Measurements from ENCODE around the gene HOXA7.
A peak's percentile ranks its signal among the peaks of the same experiment; 100 is the strongest.

HOXA7 gene

DNA sequence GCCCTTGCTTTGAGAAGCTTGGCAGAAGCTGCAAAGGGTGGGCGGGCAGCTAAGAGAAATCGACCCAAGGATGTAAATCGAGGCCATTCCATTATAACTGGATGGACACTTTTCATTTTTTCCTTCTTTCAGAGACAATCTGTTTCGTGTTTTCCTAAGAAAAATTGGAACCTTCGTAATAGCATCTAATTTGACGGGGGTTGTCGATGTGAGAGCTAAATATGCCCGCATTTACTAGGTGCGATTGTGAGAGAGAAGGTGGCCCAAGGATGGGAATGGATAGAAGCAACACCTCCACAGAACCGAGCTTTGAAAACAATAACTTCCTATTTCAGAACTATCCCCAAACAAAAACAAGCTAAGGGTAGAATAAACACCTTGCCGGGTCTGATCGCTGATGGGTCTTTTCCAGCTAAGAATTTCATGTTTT lies 25.1 kb downstream of the HOXA7 start:
- no peak for TF ChIP-seq POLR2A (IDR thresholded peaks at IDR 0.05; ENCODE audit: extremely low read depth, insufficient read length)
- TF ChIP-seq, protein P1, sequence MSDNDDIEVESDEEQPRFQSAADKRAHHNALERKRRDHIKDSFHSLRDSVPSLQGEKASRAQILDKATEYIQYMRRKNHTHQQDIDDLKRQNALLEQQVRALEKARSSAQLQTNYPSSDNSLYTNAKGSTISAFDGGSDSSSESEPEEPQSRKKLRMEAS (IDR thresholded peaks at IDR 0.05; ENCODE audit: low read depth, low read length), result no peak
- TF ChIP-seq, protein P2, sequence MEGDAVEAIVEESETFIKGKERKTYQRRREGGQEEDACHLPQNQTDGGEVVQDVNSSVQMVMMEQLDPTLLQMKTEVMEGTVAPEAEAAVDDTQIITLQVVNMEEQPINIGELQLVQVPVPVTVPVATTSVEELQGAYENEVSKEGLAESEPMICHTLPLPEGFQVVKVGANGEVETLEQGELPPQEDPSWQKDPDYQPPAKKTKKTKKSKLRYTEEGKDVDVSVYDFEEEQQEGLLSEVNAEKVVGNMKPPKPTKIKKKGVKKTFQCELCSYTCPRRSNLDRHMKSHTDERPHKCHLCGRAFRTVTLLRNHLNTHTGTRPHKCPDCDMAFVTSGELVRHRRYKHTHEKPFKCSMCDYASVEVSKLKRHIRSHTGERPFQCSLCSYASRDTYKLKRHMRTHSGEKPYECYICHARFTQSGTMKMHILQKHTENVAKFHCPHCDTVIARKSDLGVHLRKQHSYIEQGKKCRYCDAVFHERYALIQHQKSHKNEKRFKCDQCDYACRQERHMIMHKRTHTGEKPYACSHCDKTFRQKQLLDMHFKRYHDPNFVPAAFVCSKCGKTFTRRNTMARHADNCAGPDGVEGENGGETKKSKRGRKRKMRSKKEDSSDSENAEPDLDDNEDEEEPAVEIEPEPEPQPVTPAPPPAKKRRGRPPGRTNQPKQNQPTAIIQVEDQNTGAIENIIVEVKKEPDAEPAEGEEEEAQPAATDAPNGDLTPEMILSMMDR (IDR thresholded peaks at IDR 0.05; ENCODE audit: low read depth, low read length), result no peak
- TF ChIP-seq MYC (IDR thresholded peaks at IDR 0.05; ENCODE audit: low read depth, low read length), result no peak
- no peak for DNase-seq (ENCODE audit: low read depth)
- peak overlapping the region; percentile 66 for H3K4me3 ChIP-seq (ENCODE audit: low read depth, low read length)

DNA sequence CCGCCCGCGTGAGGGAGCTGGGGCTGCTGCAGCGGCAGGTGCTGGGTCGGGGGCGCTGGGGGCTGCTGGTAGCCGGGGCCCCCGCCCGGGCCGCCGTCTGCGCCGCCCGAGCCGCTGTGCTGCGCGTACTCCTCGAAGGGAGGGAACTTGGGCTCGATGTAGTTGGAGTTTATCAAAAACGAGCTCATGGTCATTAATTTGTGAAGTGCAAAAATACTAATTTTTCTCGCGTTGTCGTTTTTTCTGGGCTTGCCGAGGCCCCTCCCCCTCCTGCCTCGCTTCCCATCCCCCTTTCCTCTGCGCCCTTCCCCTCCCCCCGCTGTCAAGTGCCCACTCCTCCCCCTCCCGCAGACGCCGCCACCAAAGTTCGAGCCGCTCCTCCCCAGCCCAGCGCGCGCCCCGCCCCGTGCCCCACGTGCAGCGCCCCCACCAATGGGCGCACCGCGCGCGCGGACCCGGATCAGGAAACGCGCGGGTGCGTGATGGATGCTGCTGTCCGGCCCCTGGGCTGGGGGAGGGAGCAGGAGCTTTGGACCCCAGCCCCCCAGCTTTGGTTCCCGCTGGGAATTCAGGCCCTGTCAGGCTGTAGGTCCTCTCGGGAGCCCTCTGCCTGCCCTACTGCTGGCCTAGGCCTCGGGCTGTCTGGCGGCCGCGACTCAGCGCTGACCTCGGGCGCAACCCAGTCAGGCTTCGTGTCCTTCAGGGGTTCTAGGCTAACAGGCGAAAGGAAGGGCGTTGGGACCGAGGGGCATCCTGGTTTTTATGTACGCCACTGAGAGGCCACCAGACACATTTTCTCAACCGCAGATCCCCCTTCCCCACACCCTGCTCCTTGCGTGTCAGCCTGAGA lies 25.7 kb downstream of the HOXA7 start, which contains the start of gene HOXA4:
TSS of gene HOXA4 (minus strand) at position 218 of the 850 bp plus-strand sequence. CDS start at position 194, 24 bp downstream.
- peak; percentile 95 for DNase-seq (ENCODE audit: low read depth)

DNA sequence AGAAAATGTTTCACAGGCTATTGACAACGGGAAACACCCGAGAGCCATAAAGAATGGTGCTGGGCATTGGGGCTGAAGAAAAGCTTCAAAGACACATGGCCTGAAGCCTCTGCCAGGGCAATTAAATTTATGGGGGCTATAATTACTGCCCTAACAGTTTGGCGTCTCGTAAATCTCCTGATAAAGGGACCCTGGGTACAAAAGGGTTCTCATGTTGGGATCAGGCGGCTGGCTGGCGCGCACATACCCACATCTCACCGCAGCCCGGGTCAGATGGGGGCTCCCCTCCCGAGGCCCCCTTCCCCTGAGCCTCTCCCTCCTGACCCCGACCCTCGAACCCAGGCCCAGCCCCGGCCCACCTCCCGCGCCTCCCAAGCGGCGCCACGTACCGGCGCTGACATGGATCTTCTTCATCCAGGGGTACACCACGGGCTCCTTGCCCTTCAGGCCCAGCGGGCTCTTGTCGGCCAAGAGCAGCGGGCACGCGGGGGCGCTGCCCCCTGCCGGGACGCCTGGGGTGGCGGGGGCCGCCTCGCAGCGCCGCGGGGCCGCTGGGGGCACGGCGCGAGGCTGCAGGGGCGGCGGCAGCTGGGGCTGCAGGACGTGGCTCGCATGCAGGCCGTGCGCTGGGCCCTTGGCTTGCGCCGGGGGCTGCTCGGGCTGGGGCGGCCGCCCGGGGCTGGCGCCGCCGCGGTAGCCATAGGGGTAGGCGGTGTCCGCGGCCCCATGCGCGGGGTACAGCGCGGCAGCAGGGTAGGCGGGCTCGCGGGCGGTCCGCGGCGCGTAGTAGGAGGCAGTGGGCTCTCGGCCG lies 26.5 kb downstream of the HOXA7 start:
- DNase-seq (ENCODE audit: low read depth), result peak; percentile 80
- H3K4me3 ChIP-seq (ENCODE audit: low read depth, low read length), result peak overlapping the region; percentile 49
- TF ChIP-seq, protein P1 (IDR thresholded peaks at IDR 0.05; ENCODE audit: low read depth, low read length), result no peak
- TF ChIP-seq, protein P2 (IDR thresholded peaks at IDR 0.05; ENCODE audit: low read depth, low read length), result peak; percentile 8

More for the DNA sequence above, 25.7 kb downstream of the HOXA7 start, which contains the start of gene HOXA4:
- peak within 1 kb of the TSS; percentile 66 for H3K4me3 ChIP-seq (ENCODE audit: low read depth, low read length)
- TF ChIP-seq, protein P2 (IDR thresholded peaks at IDR 0.05; ENCODE audit: low read depth, low read length), result no peak
- TF ChIP-seq, protein P1 (IDR thresholded peaks at IDR 0.05; ENCODE audit: low read depth, low read length), result peak; percentile 80
- TF ChIP-seq MYC (IDR thresholded peaks at IDR 0.05; ENCODE audit: low read depth, low read length) (no peak; the same call in 1 of the 2 replicates), POLR2A (IDR thresholded peaks at IDR 0.05; ENCODE audit: extremely low read depth, insufficient read length) (peak; percentile 76)

DNA sequence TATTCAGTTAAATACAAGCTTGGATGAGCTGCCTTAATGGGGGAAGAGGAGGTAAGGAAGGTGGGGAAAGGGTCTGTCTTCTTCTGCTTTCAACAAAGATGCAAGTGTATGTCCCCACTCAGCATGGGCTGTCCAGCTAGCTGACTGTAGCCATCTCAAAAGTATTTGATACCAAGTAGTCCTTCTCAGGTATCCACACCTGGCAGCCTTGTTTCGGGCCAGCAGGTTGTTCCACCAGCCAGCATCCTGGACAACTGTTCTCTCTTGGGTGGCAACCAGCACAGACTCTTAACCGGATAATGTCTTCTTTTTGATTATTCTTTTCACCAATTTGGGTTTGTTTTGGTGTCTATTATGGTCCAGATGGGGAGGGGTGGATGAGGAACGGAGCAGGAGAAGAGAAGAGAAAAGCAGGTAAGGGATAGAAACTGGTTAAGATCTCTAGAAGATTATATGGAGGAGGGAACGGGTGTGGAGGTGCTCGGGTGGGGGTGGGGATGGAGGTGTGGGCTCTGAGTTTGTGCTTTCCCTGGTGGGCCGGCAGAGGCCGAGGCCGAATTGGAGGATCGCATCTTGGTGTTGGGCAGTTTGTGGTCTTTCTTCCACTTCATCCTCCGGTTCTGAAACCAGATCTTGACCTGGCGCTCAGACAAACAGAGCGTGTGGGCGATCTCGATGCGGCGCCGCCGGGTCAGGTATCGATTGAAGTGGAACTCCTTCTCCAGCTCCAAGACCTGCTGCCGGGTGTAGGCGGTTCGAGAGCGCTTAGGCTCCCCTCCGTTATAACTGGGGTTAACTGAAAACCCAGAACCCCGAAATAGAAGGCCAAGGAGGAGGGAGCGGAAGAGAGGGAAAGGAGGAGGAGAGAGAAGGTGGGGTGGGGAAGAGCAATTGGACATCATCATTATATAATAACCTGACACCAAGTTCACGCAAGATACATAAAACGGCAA lies 27.4 kb downstream of the HOXA7 start:
- TF ChIP-seq, protein P2 (IDR thresholded peaks at IDR 0.05; ENCODE audit: low read depth, low read length), result no peak
- TF ChIP-seq MYC (IDR thresholded peaks at IDR 0.05; ENCODE audit: low read depth, low read length), result no peak
- TF ChIP-seq, protein P1 (IDR thresholded peaks at IDR 0.05; ENCODE audit: low read depth, low read length), result no peak
- DNase-seq (ENCODE audit: low read depth), result no peak
- H3K4me3 ChIP-seq (ENCODE audit: low read depth, low read length), result peak overlapping the region; percentile 49

DNA sequence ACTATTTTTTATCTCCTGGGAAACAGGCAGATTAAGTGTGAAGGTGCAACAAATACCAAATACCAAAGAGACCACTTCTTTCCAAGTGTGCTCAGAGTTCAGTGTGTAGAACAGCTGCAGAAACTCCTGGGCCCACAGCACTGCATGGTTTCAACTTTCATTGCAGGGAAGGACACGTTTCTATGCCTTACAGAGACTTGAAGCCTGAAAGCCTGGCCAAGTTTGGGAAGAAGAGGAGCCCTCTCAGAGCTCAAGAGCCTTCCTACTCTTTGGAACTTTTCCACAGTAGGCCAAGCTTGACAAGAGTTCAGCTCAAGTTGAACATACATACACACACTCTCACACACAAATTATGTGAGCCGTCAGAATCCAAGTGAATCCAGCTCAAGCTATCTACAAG lies 28.4 kb downstream of the HOXA7 start:
- no peak overlapping the region for H3K4me3 ChIP-seq (ENCODE audit: low read depth, low read length)
- DNase-seq (ENCODE audit: low read depth), result no peak
- TF ChIP-seq, protein P1 (IDR thresholded peaks at IDR 0.05; ENCODE audit: low read depth, low read length), result no peak
- no peak for TF ChIP-seq POLR2A (IDR thresholded peaks at IDR 0.05; ENCODE audit: extremely low read depth, insufficient read length)
- TF ChIP-seq, protein P2 (IDR thresholded peaks at IDR 0.05; ENCODE audit: low read depth, low read length), result no peak
- TF ChIP-seq MYC (IDR thresholded peaks at IDR 0.05; ENCODE audit: low read depth, low read length), result no peak

Data from NB4 (cell line).